Caco-2 (cell line): ENCODE results near the gene PTPRN2. TPM values are rescaled to one million over a fixed set of nuclear protein-coding genes. Genes with fewer than 3 reads are reported as not detected.

Source experiments
- BruUV-seq: library from RNA; stranded (reverse); fragments of 400-500 nt; replicated peaks from 2 replicates; lab custom pipeline; 2021; lab: Mats Ljungman, UMichigan
- CTCF ChIA-PET: fragments of 300-600 bp; sonication (Branson Sonifier 250); formaldehyde crosslinking; loops from one replicate; lab custom pipeline; 2022; ENCODE audit warnings: antibody characterized with exemption; lab: Charles Lee
- POLR2A ChIA-PET: fragments of 300-600 bp; sonication (Branson Sonifier 250); formaldehyde crosslinking; loops from one replicate; lab custom pipeline; 2022; ENCODE audit warnings: antibody characterized with exemption; lab: Charles Lee
- DNase-seq, 2 experiments: peaks; one replicate each; pipeline versions ENCODE4 v3.0.0 to v3.0.0-alpha.2; 2020 to 2022
- H3K27me3 ChIP-seq: replicated peaks from 2 replicates; pipeline ENCODE4 v1.6.0; 2011; ENCODE audit warnings: low read length; ENCODE audit not compliant: control insufficient read depth, insufficient read depth
- H3K36me3 ChIP-seq: 2 replicates; pipeline ENCODE4 v1.5.1; 2011; ENCODE audit warnings: low read length; ENCODE audit not compliant: control insufficient read depth, insufficient read depth
- H3K4me1 ChIP-seq: fragments of 250-450 bp; sonication (Bioruptor Pico); 2 replicates; pipeline ENCODE4 v1.5.1; 2020; ENCODE audit warnings: mild to moderate bottlenecking
- H3K4me3 ChIP-seq: 2 replicates; pipeline ENCODE4 v1.5.1; 2011; ENCODE audit warnings: low read depth, mild to moderate bottlenecking, control low read depth, low read length
- H3K9me3 ChIP-seq: fragments of 250-450 bp; sonication (Bioruptor Pico); 2 replicates; pipeline ENCODE4 v1.5.1; 2020; ENCODE audit warnings: mild to moderate bottlenecking, moderate library complexity
- H3K27ac Mint-ChIP-seq: one replicate; pipeline ENCODE4 v1.8.0; 2022; ENCODE audit warnings: mixed read lengths; ENCODE audit not compliant: unreplicated experiment
- H3K27me3 Mint-ChIP-seq: one replicate; pipeline ENCODE4 v1.8.0; 2022; ENCODE audit warnings: mixed read lengths; ENCODE audit not compliant: insufficient read depth, unreplicated experiment
- H3K36me3 Mint-ChIP-seq: one replicate; pipeline ENCODE4 v1.8.0; 2022; ENCODE audit warnings: mild to moderate bottlenecking, mixed read lengths; ENCODE audit not compliant: insufficient read depth, unreplicated experiment
- H3K4me1 Mint-ChIP-seq: one replicate; pipeline ENCODE4 v1.8.0; 2022; ENCODE audit warnings: low read depth, mixed read lengths; ENCODE audit not compliant: unreplicated experiment
- H3K4me3 Mint-ChIP-seq: one replicate; pipeline ENCODE4 v1.8.0; 2022; ENCODE audit warnings: mild to moderate bottlenecking, moderate library complexity, mixed read lengths; ENCODE audit not compliant: unreplicated experiment
- H3K9me3 Mint-ChIP-seq: one replicate; pipeline ENCODE4 v1.8.0; 2022; ENCODE audit warnings: mixed read lengths; ENCODE audit not compliant: unreplicated experiment
- CTCF ChIP-seq, 2 experiments: fragments of 200-600 bp in 1 of 2; IDR thresholded peaks; 1 replicate in 1 of 2; 2 replicates in 1 of 2; pipeline versions ENCODE4 v1.5.1 to v1.8.0; 2011 to 2022; ENCODE audit warnings: antibody characterized with exemption in 1 of 2, control low read depth in 1 of 2, inconsistent platforms in 1 of 2, low read depth in 1 of 2, low read length in 1 of 2, mild to moderate bottlenecking in 1 of 2, moderate library complexity in 1 of 2; ENCODE audit not compliant: insufficient read depth in 1 of 2, severe bottlenecking in 1 of 2, unreplicated experiment in 1 of 2
- intact Hi-C: fragments of 100-400 bp; cut with micrococcal nuclease; formaldehyde crosslinking; loops from one replicate; pipeline ENCODE4 v1.10.0; 2022; ENCODE audit not compliant: unreplicated experiment
- total RNA-seq: library from RNA; stranded (reverse); gene quantifications from 2 replicates; pipeline ENCODE4 v1.2.3, GENCODE V29; 2022

The PTPRN2 gene
- total RNA-seq, 1 experiment from 2014 or later = 1.4 TPM

- Histone ChIP-seq H3K27me3 (no peaks in the 10 kb centered on the region), H3K9me3 (peaks cover 35% of the 10 kb centered on the region), H3K4me1 (no peaks in the 10 kb centered on the region), H3K36me3 (no peaks in the 10 kb centered on the region), H3K4me3 (no peak overlapping the region)
- POLR2A ChIA-PET = no interaction called here
- Mint-ChIP-seq H3K36me3 (no peaks in the 10 kb centered on the region), H3K9me3 (peaks cover 43% of the 10 kb centered on the region), H3K27ac (no peak overlapping the region), H3K4me1 (no peaks in the 10 kb centered on the region), H3K27me3 (no peaks in the 10 kb centered on the region), H3K4me3 (no peak overlapping the region)
- CTCF ChIA-PET = no interaction called here
- no peak for DNase-seq
- BruUV-seq = no TSS peak
- intact Hi-C loops = no loop called here
- TF ChIP-seq CTCF (IDR thresholded peaks at IDR 0.05; ENCODE audit: insufficient read depth in 1 of 2, low read depth in 1 of 2, low read length in 1 of 2, severe bottlenecking in 1 of 2, unreplicated experiment in 1 of 2) = no peak
These were observed 395.3 kb downstream of the PTPRN2 start for GRCh38 chr7:158192184-158192835.

GRCh38 chr7:158191671-158192070, 396.0 kb downstream of the PTPRN2 start:
- no peak overlapping the region for H3K4me3 ChIP-seq
- Mint-ChIP-seq H3K4me1 (no peaks in the 10 kb centered on the region), H3K9me3 (peaks cover 40% of the 10 kb centered on the region), H3K27me3 (no peaks in the 10 kb centered on the region), H3K36me3 (no peaks in the 10 kb centered on the region), H3K27ac (no peak overlapping the region), H3K4me3 (no peak overlapping the region)
- no peak for TF ChIP-seq CTCF (IDR thresholded peaks at IDR 0.05; ENCODE audit: insufficient read depth in 1 of 2, low read depth in 1 of 2, low read length in 1 of 2, severe bottlenecking in 1 of 2, unreplicated experiment in 1 of 2)
- ChIA-PET POLR2A (no interaction called here), CTCF (no interaction called here)
- no peak for DNase-seq
- intact Hi-C loops = no loop called here
- no TSS peak for BruUV-seq
- no peaks in the 10 kb centered on the region for H3K4me1 ChIP-seq
- H3K27me3 ChIP-seq = no peaks in the 10 kb centered on the region
- peaks cover 35% of the 10 kb centered on the region for H3K9me3 ChIP-seq
- H3K36me3 ChIP-seq = no peaks in the 10 kb centered on the region

- CTCF ChIA-PET = no interaction called here
These were observed 396.9 kb downstream of the PTPRN2 start for GRCh38 chr7:158190756-158191155.

More at GRCh38 chr7:158190756-158191155, 396.9 kb downstream of the PTPRN2 start:
- intact Hi-C loops = no loop called here
- BruUV-seq = no TSS peak
- no peaks in the 10 kb centered on the region for H3K36me3 Mint-ChIP-seq
- H3K36me3 ChIP-seq = no peaks in the 10 kb centered on the region
- H3K4me1 Mint-ChIP-seq = no peaks in the 10 kb centered on the region
- H3K27ac Mint-ChIP-seq = no peak overlapping the region
- H3K27me3 Mint-ChIP-seq = no peaks in the 10 kb centered on the region
- H3K4me1 ChIP-seq = no peaks in the 10 kb centered on the region
- H3K4me3 ChIP-seq = no peak overlapping the region
- H3K27me3 ChIP-seq = no peaks in the 10 kb centered on the region
- DNase-seq = no peak
- POLR2A ChIA-PET = no interaction called here
- H3K4me3 Mint-ChIP-seq = no peak overlapping the region
- TF ChIP-seq CTCF (IDR thresholded peaks at IDR 0.05; ENCODE audit: insufficient read depth in 1 of 2, low read depth in 1 of 2, low read length in 1 of 2, severe bottlenecking in 1 of 2, unreplicated experiment in 1 of 2) = no peak
- peaks cover 30% of the 10 kb centered on the region for H3K9me3 ChIP-seq
- peaks cover 33% of the 10 kb centered on the region for H3K9me3 Mint-ChIP-seq
